UCSD-AML1 (cell line): ENCODE data around the gene RETN.

Experiments
- DNase-seq: peaks from one replicate; lab custom pipeline; 2025; ENCODE audit not compliant: unreplicated experiment; lab: John Stamatoyannopoulos, UW

RETN gene

GRCh38 chr19:7637374-7638256, 31.2 kb upstream of the RETN start:
- peak; percentile 78 for DNase-seq

- no peak for DNase-seq
These were observed 29.9 kb upstream of the RETN start for GRCh38 chr19:7638802-7639465.

- DNase-seq: no peak
These were observed 28.9 kb upstream of the RETN start for GRCh38 chr19:7639863-7640348.

- DNase-seq: no peak
These were observed 28.0 kb upstream of the RETN start for GRCh38 chr19:7640803-7641202.

- peak; percentile 18 for DNase-seq
These were observed 27.3 kb upstream of the RETN start for GRCh38 chr19:7641290-7642276.

- no peak for DNase-seq
These were observed 26.4 kb upstream of the RETN start for GRCh38 chr19:7642295-7643030.

- DNase-seq: no peak
These were observed 25.8 kb upstream of the RETN start for GRCh38 chr19:7643031-7643415.

- peak; percentile 30 for DNase-seq
These were observed 25.0 kb upstream of the RETN start for GRCh38 chr19:7643629-7644549.

- no peak for DNase-seq
These were observed 24.3 kb upstream of the RETN start for GRCh38 chr19:7644550-7644877.

- no peak for DNase-seq
These were observed 23.7 kb upstream of the RETN start for GRCh38 chr19:7645163-7645562.

- no peak for DNase-seq
These were observed 23.0 kb upstream of the RETN start for GRCh38 chr19:7645656-7646425.

- DNase-seq: no peak
These were observed 22.5 kb upstream of the RETN start for GRCh38 chr19:7646426-7646700.

- DNase-seq: no peak
These were observed 21.7 kb upstream of the RETN start for GRCh38 chr19:7647156-7647555.

GRCh38 chr19:7648265-7649014, 20.4 kb upstream of the RETN start:
- DNase-seq: peak; percentile 32

GRCh38 chr19:7650148-7650547, 18.7 kb upstream of the RETN start:
- no peak for DNase-seq

- peak; percentile 88 for DNase-seq
These were observed 16.7 kb upstream of the RETN start for GRCh38 chr19:7652061-7652641.

- DNase-seq: no peak
These were observed 14.4 kb upstream of the RETN start for GRCh38 chr19:7654401-7654800.

GRCh38 chr19:7655581-7655980, 13.3 kb upstream of the RETN start:
- no peak for DNase-seq
